T-helper 2 cell (primary cell): Measurements from ENCODE around the gene PTPRD.
"Not testable (repeated sequence)": the region's sequence is repeated elsewhere in the genome, so short reads cannot be mapped to it uniquely, and the experiment has no call there.

ENCODE experiments used
- DNase-seq, 5 experiments: peaks; one replicate each; pipeline versions ENCODE4 v3.0.0 to v3.0.0-alpha.2; 2012 to 2022

PTPRD gene

GRCh38 chr9:9441874-9442273 lies 1170.9 kb downstream of the PTPRD start:
- DNase-seq = not testable (repeated sequence)

DNA sequence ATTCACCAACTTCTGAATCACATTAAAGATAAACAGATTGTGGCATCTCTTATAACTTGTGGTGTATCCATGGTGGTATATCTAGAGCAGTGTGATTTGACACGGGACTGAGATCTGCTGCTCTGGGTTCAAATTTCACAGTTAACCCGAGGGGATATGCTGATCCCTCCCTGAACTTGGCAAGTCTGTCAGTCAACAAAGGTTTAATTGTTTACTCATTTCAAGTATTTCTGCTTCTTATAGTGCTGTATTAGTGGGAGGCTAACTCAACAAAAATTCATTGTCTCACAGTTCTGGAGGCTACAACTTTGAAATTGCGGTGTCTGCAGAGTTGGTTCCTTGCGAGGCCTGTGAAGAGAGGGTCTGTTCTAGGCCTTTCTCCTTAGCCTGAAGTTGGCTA lies 1175.2 kb downstream of the PTPRD start:
- no peak for DNase-seq

DNA sequence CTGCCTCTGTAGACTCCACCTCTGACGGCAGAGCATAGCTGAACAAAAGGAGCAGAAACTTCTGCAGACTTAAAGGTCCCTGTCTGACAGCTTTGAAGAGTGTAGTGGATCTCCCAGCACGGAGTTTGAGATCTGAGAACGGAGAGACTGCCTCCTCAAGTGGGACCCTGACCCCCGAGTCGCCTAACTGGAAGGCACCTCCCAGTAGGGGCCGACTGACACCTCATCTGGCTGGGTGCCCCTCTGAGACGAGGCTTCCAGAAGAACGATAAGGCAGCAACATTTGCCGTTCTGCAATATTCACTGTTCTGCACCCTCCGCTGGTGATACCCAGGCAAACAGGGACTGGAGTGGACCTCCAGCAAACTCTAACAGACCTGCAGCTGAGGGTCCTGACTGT lies 1186.3 kb downstream of the PTPRD start:
- not testable (repeated sequence) for DNase-seq

GRCh38 chr9:9412241-9412640 lies 1200.6 kb downstream of the PTPRD start:
- no peak for DNase-seq

DNA sequence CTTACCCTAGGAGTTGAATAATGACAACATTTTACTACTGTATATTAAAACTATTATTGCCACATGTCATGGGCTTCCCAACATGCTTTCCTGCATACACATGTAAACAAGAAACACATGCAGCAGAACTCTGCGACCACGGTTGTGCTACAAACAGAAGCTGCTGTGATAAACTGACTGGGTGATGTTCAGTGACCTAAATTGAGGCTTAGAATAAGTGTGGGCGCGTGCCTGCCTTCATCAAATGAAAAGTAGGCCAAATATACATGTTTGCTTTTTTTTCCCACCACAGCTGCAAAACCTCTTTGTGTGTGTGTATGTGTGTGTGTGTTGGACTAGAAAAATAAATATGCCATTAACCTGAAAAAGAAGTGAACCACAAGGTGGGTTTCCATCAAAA lies 1202.1 kb downstream of the PTPRD start:
- no peak for DNase-seq

- no peak for DNase-seq
Observed at GRCh38 chr9:9399982-9400381, 1212.8 kb downstream of the PTPRD start.

- DNase-seq = no peak
Observed at GRCh38 chr9:9396518-9396917, 1216.3 kb downstream of the PTPRD start.

DNA sequence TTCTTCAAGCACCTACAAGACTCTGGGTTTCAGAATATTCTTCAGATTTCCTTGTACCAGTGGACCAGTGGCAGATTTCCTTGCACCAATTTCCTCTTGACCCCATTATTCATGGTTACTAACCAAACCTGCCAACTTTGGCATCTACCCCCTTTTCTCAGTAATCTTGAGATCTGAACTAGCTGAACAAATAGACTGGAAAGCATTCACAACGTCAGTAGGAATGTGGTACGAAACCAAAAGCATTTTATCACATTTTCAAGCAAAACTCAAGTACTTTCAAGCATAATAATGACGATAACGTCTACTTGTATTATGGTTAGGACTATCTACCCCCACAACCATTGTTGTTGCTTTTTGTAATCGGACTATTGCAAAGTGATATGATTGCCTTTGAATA lies 1217.3 kb downstream of the PTPRD start:
- DNase-seq = no peak

DNA sequence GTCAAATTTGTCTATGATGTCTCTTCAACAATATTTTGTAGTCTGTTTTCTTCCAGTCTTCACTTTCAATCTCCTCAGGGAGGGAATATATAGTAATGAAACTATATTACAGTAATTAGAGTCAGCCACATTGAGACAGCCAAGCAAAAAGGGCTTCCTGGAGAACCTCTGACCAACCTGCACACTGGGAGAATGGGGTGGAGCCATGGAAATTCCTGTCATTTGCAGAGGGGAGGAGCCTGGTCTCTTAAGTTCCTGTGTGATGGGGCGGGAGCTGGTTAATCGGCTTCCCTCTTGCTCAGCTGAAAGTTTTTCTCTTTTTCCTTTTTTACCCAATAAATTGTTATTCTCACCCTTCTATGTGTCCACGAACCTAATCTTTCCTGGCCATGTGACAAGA lies 1220.0 kb downstream of the PTPRD start:
- DNase-seq = no peak

GRCh38 chr9:9389904-9390303 lies 1222.9 kb downstream of the PTPRD start:
- DNase-seq = no peak

- no peak for DNase-seq
Observed at GRCh38 chr9:9387511-9388115, 1225.2 kb downstream of the PTPRD start.

DNA sequence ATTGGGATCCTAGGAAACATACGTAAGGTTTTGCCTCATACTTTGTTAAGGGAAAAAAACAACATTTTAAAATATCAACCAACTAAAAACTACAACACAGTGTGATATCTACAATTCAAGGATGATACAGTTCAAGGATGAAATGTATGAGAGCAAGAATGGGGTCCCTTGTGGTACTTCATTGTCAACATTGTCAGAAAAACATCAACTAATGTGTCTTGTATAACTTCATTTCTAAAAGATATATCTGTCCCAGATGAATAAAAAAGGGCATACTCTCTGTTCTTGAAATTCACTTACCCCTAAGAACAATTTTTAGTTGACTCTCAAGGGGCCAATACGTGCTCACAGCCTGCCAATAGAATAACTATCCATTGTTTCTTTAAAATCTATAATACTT lies 1250.5 kb downstream of the PTPRD start:
- DNase-seq = no peak

DNA sequence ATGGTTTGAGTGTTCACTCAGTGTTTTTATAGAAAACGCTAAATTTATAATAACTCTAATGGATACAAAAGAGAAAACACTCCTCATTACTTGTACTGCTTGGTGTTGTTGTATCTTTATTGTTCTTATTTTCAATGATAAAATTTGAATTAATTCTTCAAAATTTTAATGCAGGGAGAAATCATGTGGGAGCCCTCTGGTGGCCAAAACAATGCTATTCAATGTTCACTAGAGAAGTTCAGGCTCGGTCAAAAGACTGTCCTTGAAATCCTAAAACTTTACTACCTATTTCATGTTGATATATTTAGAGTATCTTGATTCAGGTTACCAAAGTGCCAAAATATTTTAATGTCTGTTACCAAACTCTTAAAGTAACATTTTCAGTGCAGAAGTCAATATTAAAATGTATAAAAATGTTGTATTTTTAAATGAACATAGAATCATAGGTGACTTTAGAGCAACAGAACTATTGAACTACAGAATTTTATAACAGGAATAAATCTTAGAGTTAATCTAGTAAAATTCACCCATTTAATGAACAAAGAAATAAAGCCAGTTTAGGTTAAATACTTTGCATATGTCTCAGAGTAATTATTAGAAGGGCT lies 1259.8 kb downstream of the PTPRD start:
- DNase-seq = no peak

GRCh38 chr9:9341203-9341602 lies 1271.6 kb downstream of the PTPRD start:
- no peak for DNase-seq

GRCh38 chr9:9337129-9337528 lies 1275.7 kb downstream of the PTPRD start:
- DNase-seq = no peak

DNA sequence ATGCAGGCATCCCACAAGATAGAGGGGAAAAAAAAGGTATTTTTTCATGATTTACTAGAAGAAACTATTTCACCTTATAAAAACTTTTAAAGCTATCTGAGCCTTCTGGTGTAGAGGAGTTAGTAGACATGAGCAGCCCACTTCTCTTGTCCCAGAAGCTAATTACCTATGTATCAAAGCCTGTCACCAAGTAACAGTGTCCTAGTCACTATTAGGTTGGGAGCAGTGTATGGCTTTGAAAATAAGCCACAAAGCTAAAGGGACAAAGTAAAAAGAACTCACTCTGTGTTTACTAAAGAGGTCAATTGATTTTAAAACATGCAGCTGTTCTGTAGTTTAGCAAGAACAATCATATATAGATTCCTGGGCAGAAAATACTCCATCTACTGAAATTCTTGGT lies 1286.1 kb downstream of the PTPRD start:
- DNase-seq = no peak

DNA sequence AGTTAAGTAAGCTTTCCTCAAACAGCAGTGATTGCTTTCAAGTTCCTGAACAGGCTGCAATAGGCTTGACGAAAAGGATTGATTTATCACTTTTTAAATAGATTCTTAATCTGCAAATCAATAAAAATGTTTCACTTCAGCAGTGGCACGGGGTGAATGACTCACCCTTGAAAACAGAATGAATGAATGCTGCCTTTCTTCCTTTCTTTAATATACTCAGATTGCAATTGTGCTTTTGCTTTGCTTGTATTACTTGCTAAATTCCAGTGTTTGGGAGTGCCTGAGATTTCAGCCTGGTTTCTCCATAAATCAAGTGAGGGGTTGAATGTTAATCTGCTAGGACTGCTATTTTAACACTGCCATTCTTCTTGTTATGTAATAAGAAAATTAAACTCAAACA lies 1293.8 kb downstream of the PTPRD start:
- DNase-seq = no peak

DNA sequence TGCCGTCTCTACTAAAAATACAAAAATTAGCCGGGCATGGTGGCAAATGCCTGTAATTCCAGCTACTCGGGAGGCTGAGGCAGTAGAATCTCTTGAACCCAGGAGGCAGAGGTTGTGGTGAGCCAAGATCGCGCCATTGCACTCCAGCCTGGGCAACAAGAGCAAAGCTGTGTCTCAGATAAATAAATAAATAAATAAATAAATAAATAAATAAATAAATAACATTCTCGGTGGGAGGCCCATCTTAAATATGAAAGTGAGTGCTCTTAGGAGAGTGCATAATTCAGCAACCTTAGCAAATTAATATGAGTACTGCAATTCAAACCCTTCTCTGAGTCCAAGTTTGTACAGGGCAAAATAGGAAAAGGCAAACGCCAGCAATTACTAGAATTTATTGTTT lies 1302.1 kb downstream of the PTPRD start:
- DNase-seq = not testable (repeated sequence)

DNA sequence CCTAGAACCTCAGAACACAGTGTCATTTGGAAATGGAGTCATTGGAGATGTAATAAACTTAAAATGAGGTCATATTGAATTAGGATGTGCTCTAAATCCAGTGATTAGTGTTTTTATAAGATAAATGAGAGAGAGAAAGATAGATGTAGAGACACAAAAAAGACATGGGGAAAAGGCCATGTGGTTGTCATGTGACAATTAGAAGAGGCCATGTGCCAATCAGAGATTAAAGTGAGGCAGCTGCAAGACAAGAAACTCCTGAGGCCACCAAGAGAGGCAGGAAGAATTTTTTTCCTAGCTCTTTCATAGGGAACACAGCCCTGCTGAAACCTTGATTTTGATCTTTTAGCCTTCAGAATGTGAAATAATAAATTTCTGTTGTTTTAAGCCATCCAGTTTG lies 1307.2 kb downstream of the PTPRD start:
- no peak for DNase-seq

- no peak for DNase-seq
Observed at GRCh38 chr9:9299134-9299533, 1313.7 kb downstream of the PTPRD start.

DNA sequence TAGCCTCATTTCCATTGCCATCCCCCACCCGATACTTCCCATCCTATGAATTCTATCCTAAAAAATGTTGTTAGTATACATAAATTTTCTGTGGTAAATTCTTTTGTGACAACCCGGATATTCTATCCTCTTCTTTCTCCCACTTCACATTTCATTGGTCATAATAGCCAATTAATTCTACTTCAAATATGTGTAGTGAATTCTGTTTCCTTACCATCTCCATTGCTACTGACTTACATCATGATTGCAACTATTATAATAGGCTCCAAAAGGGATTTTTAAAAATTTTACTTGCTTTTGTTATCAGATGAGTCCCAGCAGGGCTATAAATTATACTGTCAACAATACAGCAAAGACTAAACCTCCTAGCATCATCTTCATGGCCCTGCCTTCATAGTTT lies 1326.8 kb downstream of the PTPRD start:
- DNase-seq = no peak

GRCh38 chr9:9284201-9284600 lies 1328.6 kb downstream of the PTPRD start:
- no peak for DNase-seq

GRCh38 chr9:9283159-9283986 lies 1329.4 kb downstream of the PTPRD start:
- DNase-seq = no peak

DNA sequence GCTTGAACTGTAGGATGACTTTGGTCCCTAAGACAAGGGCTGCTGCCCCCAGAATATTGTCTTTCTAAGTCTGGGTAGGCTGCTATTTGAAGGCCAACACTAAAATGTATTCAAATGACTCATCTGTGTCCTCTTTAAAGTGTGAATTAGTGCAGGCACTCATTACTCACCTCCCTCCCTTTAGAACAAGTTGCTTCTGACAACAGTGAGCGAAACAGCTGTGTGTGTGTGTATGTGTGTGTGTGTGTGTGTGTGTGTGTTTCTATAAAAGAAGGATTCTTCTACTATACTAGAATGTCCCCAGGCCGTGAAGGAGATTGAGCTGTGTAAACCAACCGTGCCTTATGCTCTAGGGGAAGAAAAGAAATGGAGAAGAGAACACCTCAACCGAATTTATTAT lies 1337.2 kb downstream of the PTPRD start:
- DNase-seq = no peak
